Measurements from ENCODE around the gene ANKS3.

The ANKS3 gene

DNA sequence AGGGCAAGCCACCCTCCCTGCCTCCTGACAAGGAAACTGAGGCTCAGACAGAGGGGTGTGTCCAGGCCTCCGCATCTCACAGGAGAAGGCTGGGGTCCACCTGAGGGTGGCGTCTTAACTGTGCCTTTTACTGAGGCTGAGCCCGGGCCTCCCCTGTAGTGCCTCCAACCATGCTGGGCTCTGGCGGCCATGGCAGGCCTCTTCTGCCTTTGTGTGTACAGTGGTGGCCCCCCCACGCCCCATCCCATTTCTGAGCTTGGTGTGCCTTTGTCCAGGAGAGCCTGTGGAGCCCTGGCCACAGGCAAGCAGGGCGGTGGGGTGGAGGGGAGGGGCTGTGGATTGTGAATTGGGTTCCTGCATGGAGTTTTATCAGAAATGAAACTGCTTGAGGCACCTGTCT, 78.3 kb downstream of the ANKS3 start:
- Histone ChIP-seq H3K9ac (no peak overlapping the region), H3K4me1 (no peaks in the 10 kb centered on the region), H3K4me3 (ENCODE audit: low read depth, low read length) (no peak overlapping the region), H3K27me3 (ENCODE audit: control insufficient read depth, insufficient read depth, low read length) (no peaks in the 10 kb centered on the region), H3K27ac (no peak overlapping the region), H3K79me2 (peaks cover 11% of the 10 kb centered on the region), H3K36me3 (ENCODE audit: control insufficient read depth, insufficient read depth, low read length) (no peaks in the 10 kb centered on the region), H3K9me3 (ENCODE audit: control insufficient read depth, low read length) (no peaks in the 10 kb centered on the region), H3K4me2 (ENCODE audit: low read length) (no peak overlapping the region), H2AFZ (no peak overlapping the region)
- TF ChIP-seq CTCF (IDR thresholded peaks at IDR 0.05), result no peak

- H3K79me2 ChIP-seq, result peaks cover 11% of the 10 kb centered on the region
- no peak overlapping the region for H3K4me2 ChIP-seq (ENCODE audit: low read length)
- H3K9me3 ChIP-seq (ENCODE audit: control insufficient read depth, low read length), result no peaks in the 10 kb centered on the region
- no peaks in the 10 kb centered on the region for H3K4me1 ChIP-seq
- no peak overlapping the region for H3K9ac ChIP-seq
- no peak overlapping the region for H3K4me3 ChIP-seq (ENCODE audit: low read depth, low read length)
- TF ChIP-seq CTCF (IDR thresholded peaks at IDR 0.05), result no peak
- H3K27ac ChIP-seq, result no peak overlapping the region
- no peaks in the 10 kb centered on the region for H3K36me3 ChIP-seq (ENCODE audit: control insufficient read depth, insufficient read depth, low read length)
- H2AFZ ChIP-seq, result no peak overlapping the region
- H3K27me3 ChIP-seq (ENCODE audit: control insufficient read depth, insufficient read depth, low read length), result no peaks in the 10 kb centered on the region
These were observed 79.0 kb downstream of the ANKS3 start for GRCh38 chr16:4654964-4655590.

DNA sequence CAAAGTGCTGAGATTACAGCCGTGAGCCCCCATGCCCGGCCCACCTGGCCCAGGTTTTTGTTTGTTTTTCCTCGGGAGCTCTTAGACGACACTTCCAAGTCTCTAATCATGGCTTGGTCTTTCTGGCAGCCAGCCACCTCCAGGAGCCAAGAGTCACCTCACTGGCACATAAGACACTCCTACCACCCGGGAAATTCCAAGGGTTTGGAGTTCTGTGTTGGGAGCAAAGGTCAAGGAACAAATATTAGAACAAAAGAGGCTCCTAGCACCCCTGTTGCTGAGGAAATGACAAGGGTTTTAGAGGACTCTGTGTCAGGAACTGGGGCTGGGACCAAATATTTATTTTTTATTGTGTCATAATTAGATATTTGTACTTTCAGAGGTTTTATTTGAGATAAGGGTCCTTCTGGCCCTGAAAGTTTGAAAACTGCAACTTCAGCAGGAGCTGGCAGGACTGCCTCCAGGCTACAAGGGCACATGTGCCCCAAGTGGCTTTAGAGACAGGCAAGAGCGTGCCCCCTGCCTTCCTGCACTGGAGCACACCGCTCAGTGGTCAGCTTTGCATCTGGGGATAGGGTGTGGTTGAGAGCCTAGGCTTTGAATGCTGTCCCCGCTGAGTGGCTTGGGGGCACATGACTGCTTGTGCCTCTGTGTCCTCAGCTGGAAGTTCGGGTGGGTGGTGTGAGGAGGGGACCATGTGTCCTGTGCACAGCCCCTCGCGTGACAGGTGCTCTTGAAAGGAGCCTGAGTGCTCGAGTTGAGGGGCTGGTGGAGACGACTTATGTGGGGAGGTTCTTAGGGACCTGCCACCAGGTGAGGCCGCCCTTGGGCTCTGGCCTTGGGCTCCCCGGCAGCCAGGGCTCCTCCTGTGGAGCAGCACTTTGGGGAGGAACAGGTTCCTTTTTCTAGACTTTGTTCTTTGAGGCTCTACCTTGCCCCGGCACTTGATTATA, 79.8 kb downstream of the ANKS3 start:
- Histone ChIP-seq H3K4me1 (no peaks in the 10 kb centered on the region), H3K36me3 (ENCODE audit: control insufficient read depth, insufficient read depth, low read length) (no peaks in the 10 kb centered on the region), H3K9me3 (ENCODE audit: control insufficient read depth, low read length) (no peaks in the 10 kb centered on the region), H3K4me2 (ENCODE audit: low read length) (no peak overlapping the region), H3K9ac (no peak overlapping the region), H3K79me2 (peaks cover 11% of the 10 kb centered on the region), H3K27ac (no peak overlapping the region), H3K27me3 (ENCODE audit: control insufficient read depth, insufficient read depth, low read length) (no peaks in the 10 kb centered on the region), H3K4me3 (ENCODE audit: low read depth, low read length) (no peak overlapping the region), H2AFZ (no peak overlapping the region)
- no peak for TF ChIP-seq CTCF (IDR thresholded peaks at IDR 0.05)

- no peaks in the 10 kb centered on the region for H3K36me3 ChIP-seq (ENCODE audit: control insufficient read depth, insufficient read depth, low read length)
- H3K4me3 ChIP-seq (ENCODE audit: low read depth, low read length), result no peak overlapping the region
- H3K79me2 ChIP-seq, result peaks cover 14% of the 10 kb centered on the region
- H3K4me1 ChIP-seq, result no peaks in the 10 kb centered on the region
- no peaks in the 10 kb centered on the region for H3K27me3 ChIP-seq (ENCODE audit: control insufficient read depth, insufficient read depth, low read length)
- no peak overlapping the region for H3K27ac ChIP-seq
- H3K9ac ChIP-seq, result no peak overlapping the region
- no peak for TF ChIP-seq CTCF (IDR thresholded peaks at IDR 0.05)
- H3K4me2 ChIP-seq (ENCODE audit: low read length), result no peak overlapping the region
- H3K9me3 ChIP-seq (ENCODE audit: control insufficient read depth, low read length), result no peaks in the 10 kb centered on the region
- no peak overlapping the region for H2AFZ ChIP-seq
These were observed 81.5 kb downstream of the ANKS3 start for GRCh38 chr16:4652561-4652960.

All from parathyroid adenoma (tissue), 2 donors.